MM.1S (cell line): Measurements from ENCODE around the gene MPRIP.
A peak's percentile ranks its signal among the peaks of the same experiment; 100 is the strongest.

ENCODE experiments used
- DNase-seq: peaks from one replicate; pipeline ENCODE4 v3.0.0-alpha.2; 2015
- H2AFZ ChIP-seq: fragments of 300-600 bp; sonication (generic); 2 replicates; pipeline ENCODE4 v1.6.0; 2016; ENCODE audit warnings: antibody characterized with exemption, low read length
- H3F3A ChIP-seq: fragments of 300-600 bp; sonication (generic); 2 replicates; pipeline ENCODE4 v1.6.1; 2016; ENCODE audit warnings: mild to moderate bottlenecking, antibody characterized with exemption, low read length, moderate library complexity, mixed read lengths; ENCODE audit not compliant: insufficient read depth
- H3K27ac ChIP-seq: fragments of 300-600 bp; sonication (generic); 2 replicates; pipeline ENCODE4 v1.5.1; 2016; ENCODE audit warnings: mild to moderate bottlenecking, low read length
- H3K27me3 ChIP-seq: fragments of 300-600 bp; sonication (generic); replicated peaks from 2 replicates; pipeline ENCODE4 v1.6.0; 2016; ENCODE audit warnings: low read length; ENCODE audit not compliant: insufficient read depth
- H3K36me3 ChIP-seq: fragments of 300-600 bp; sonication (generic); replicated peaks from 2 replicates; pipeline ENCODE4 v1.6.1; 2016; ENCODE audit warnings: mild to moderate bottlenecking, low read length, mixed read lengths; ENCODE audit not compliant: insufficient read depth
- H3K4me1 ChIP-seq: fragments of 300-600 bp; sonication (generic); 2 replicates; pipeline ENCODE4 v1.6.1; 2016; ENCODE audit warnings: low read length, mixed read lengths
- H3K4me2 ChIP-seq: fragments of 300-600 bp; sonication (generic); 2 replicates; pipeline ENCODE4 v1.6.0; 2016; ENCODE audit warnings: low read depth, low read length
- H3K4me3 ChIP-seq: fragments of 300-600 bp; sonication (generic); 2 replicates; pipeline ENCODE4 v1.5.1; 2016; ENCODE audit warnings: low read length, mixed read lengths
- H3K79me2 ChIP-seq: fragments of 300-600 bp; sonication (generic); 2 replicates; pipeline ENCODE4 v1.6.1; 2016; ENCODE audit warnings: mixed run types, low read length, mixed read lengths
- H3K9ac ChIP-seq: fragments of 300-600 bp; sonication (generic); 2 replicates; pipeline ENCODE4 v1.6.1; 2016; ENCODE audit warnings: low read length, mixed read lengths
- H3K9me2 ChIP-seq: fragments of 300-600 bp; sonication (generic); replicated peaks from 2 replicates; pipeline ENCODE4 v1.6.1; 2016; ENCODE audit warnings: mild to moderate bottlenecking, low read length, mixed read lengths; ENCODE audit not compliant: insufficient read depth
- H3K9me3 ChIP-seq: fragments of 300-600 bp; sonication (generic); replicated peaks from 2 replicates; pipeline ENCODE4 v1.6.1; 2016; ENCODE audit warnings: mild to moderate bottlenecking, low read length, mixed read lengths; ENCODE audit not compliant: insufficient read depth
- H4K20me1 ChIP-seq: fragments of 300-600 bp; sonication (generic); 2 replicates; pipeline ENCODE4 v1.6.1; 2016; ENCODE audit warnings: mild to moderate bottlenecking, low read length, moderate library complexity, mixed read lengths; ENCODE audit not compliant: insufficient read depth
- EZH2 ChIP-seq: fragments of 300-600 bp; sonication (generic); optimal IDR thresholded peaks from 2 replicates; pipeline ENCODE3; 2017; ENCODE audit warnings: low read depth, mild to moderate bottlenecking, antibody characterized with exemption, low read length, mixed read lengths
- EZH2phosphoT487 ChIP-seq: fragments of 300-600 bp; sonication (generic); IDR thresholded peaks from 2 replicates; pipeline ENCODE4 v1.6.1; 2018; ENCODE audit warnings: antibody characterized with exemption, low read length
- TF ChIP-seq, protein P1 (sequence below): fragments of 300-600 bp; sonication (generic); IDR thresholded peaks from 2 replicates; pipeline ENCODE4 v1.5.1; 2016; ENCODE audit warnings: antibody characterized with exemption, low read length, mixed read lengths

Gene MPRIP

DNA sequence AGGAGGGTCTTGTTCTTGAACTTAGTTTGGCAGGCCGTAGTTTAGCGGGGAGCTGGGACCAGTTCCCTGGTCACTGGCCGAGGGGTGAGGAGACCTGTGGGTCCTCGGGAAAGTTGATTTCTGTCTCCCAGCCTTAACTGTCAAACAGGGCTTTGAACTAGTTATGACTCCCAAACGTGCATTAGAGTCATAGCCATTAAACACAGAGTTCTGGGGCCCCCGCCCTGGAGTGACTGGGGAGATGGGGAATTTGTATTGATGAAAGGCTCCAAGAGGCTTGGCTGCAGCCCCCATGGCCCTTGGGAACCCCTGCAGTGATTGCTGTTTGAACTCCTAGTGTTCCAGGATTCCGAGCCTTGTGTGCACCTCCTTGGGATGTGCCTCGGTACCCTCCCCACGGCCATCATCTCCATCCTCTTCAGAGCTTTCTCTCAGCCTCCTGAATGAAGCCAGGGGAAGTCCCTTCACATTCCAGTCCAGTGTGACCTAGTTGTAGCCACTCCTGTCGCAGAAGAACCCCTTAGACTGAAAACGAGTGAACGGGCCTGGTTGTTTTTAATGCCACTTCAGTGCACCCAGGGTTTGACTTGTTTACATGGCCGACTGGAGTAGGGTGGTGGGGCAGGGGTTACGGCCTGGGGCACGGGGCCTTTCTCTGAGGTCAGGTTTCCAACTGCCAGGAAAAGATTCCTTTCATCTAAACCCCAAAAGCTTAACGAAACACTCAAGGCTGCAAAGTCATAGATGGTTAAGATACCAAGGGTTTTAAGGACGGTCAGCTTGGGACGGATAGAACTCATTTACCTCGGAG, 1.4 kb downstream of the MPRIP start:
- H3K27ac ChIP-seq, result peak overlapping the region; percentile 16; the same call in 1 of the 2 replicates
- H3K4me3 ChIP-seq, result peak overlapping the region; percentile 70
- H3K27me3 ChIP-seq, result no peaks in the 10 kb centered on the region
- TF ChIP-seq EZH2phosphoT487 (no peak), EZH2 (no peak)
- TF ChIP-seq, protein P1, sequence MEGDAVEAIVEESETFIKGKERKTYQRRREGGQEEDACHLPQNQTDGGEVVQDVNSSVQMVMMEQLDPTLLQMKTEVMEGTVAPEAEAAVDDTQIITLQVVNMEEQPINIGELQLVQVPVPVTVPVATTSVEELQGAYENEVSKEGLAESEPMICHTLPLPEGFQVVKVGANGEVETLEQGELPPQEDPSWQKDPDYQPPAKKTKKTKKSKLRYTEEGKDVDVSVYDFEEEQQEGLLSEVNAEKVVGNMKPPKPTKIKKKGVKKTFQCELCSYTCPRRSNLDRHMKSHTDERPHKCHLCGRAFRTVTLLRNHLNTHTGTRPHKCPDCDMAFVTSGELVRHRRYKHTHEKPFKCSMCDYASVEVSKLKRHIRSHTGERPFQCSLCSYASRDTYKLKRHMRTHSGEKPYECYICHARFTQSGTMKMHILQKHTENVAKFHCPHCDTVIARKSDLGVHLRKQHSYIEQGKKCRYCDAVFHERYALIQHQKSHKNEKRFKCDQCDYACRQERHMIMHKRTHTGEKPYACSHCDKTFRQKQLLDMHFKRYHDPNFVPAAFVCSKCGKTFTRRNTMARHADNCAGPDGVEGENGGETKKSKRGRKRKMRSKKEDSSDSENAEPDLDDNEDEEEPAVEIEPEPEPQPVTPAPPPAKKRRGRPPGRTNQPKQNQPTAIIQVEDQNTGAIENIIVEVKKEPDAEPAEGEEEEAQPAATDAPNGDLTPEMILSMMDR, result no peak
- no peaks in the 10 kb centered on the region for H3K9me3 ChIP-seq
- peaks cover 60% of the 10 kb centered on the region for H3K79me2 ChIP-seq
- H3K36me3 ChIP-seq, result no peaks in the 10 kb centered on the region
- H3K4me2 ChIP-seq, result peak overlapping the region; percentile 85
- peaks cover 28% of the 10 kb centered on the region; the same call in 1 of the 2 replicates for H4K20me1 ChIP-seq
- H3F3A ChIP-seq, result peaks cover 20% of the 10 kb centered on the region
- DNase-seq, result peak; percentile 20
- H2AFZ ChIP-seq, result no peak overlapping the region
- peak overlapping the region; percentile 59 for H3K9ac ChIP-seq
- no peaks in the 10 kb centered on the region for H3K9me2 ChIP-seq
- peaks cover 23% of the 10 kb centered on the region for H3K4me1 ChIP-seq

DNA sequence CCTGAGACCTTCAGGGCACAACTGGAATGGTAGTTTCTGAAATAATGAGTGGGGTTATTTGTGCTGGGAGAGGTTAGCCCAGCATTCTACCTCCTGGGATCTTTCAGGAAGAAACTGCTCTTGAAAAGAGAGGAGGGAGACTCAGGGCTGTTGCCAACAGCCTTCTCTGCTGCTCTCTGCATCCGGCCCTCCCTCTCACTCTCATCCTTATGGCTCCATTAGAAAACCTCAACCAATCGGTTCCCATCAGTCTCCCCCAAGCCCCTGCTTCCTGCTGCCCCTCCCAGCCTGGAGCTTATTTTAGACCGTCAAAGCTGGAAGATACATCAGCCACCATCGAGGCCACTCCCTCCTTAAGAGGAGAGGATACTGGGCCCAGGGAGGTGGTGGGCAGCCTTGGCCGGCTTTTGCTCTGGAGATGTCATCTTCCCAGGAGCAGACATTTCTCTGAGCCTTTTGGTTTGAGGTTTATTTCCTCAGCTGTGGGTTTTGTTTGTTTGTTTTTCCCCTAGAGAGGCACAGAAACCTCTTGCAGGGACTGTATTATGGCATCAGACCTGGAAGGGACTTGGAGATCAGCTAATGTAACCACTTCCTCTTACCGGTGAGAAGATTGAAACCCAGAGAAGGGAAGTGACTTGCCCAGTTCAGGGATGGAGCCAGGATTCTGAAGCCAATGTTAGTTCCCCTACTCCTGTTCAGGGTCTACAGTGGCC, 2.7 kb downstream of the MPRIP start:
- peak; percentile 39 for DNase-seq
- Histone ChIP-seq H3K9me2 (no peaks in the 10 kb centered on the region), H2AFZ (no peak overlapping the region), H4K20me1 (peaks cover 33% of the 10 kb centered on the region; the same call in 1 of the 2 replicates), H3F3A (peaks cover 20% of the 10 kb centered on the region), H3K4me2 (peak overlapping the region; percentile 85), H3K4me1 (peaks cover 23% of the 10 kb centered on the region), H3K9me3 (no peaks in the 10 kb centered on the region), H3K4me3 (peak overlapping the region; percentile 70), H3K27ac (peak overlapping the region; percentile 16; the same call in 1 of the 2 replicates), H3K9ac (peak overlapping the region; percentile 59; the same call in 1 of the 2 replicates), H3K27me3 (no peaks in the 10 kb centered on the region), H3K79me2 (peaks cover 72% of the 10 kb centered on the region), H3K36me3 (no peaks in the 10 kb centered on the region)
- TF ChIP-seq EZH2 (no peak), EZH2phosphoT487 (no peak)
- TF ChIP-seq, protein P1, result no peak

DNA sequence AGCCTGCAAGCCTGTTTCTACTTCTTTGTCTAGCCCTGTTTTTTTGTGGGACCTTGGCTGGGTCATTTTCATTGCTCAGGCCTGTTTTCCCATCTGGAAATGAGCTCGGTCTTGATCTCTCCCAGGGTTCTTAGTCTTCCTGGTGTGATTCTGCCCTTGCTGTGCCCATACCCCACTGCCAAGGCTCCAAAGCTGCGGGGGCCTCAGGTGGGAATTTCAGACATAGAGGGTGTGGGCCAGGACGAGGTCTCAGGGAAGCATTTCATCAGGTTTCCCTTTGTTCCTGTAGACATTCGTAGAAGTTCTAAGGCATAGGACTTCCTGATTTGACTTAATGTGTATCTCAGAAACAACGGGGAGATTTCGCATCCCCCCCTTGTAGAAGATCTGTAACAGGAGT, 5.8 kb downstream of the MPRIP start:
- DNase-seq, result no peak
- H3K27me3 ChIP-seq, result no peaks in the 10 kb centered on the region
- no peaks in the 10 kb centered on the region for H3K36me3 ChIP-seq
- peaks cover 20% of the 10 kb centered on the region for H3F3A ChIP-seq
- peaks cover 98% of the 10 kb centered on the region for H3K79me2 ChIP-seq
- no peak overlapping the region for H3K9ac ChIP-seq
- H4K20me1 ChIP-seq, result peaks cover 49% of the 10 kb centered on the region
- H3K4me1 ChIP-seq, result peaks cover 17% of the 10 kb centered on the region
- TF ChIP-seq EZH2, result no peak
- TF ChIP-seq EZH2phosphoT487, result no peak
- TF ChIP-seq, protein P1, result no peak
- no peak overlapping the region for H2AFZ ChIP-seq
- H3K4me2 ChIP-seq, result no peak overlapping the region
- H3K27ac ChIP-seq, result no peak overlapping the region
- H3K9me3 ChIP-seq, result no peaks in the 10 kb centered on the region
- no peaks in the 10 kb centered on the region for H3K9me2 ChIP-seq
- no peak overlapping the region for H3K4me3 ChIP-seq
